HG02588 (cell line): ENCODE results near the gene PRSS21.

Experiments used
- ATAC-seq: cut with Tn5 transposase; IDR thresholded peaks from one replicate; pipeline ENCODE4 v1.9.1; 2021; ENCODE audit warnings: mild to moderate bottlenecking, moderate library complexity; ENCODE audit not compliant: unreplicated experiment

Gene PRSS21

DNA sequence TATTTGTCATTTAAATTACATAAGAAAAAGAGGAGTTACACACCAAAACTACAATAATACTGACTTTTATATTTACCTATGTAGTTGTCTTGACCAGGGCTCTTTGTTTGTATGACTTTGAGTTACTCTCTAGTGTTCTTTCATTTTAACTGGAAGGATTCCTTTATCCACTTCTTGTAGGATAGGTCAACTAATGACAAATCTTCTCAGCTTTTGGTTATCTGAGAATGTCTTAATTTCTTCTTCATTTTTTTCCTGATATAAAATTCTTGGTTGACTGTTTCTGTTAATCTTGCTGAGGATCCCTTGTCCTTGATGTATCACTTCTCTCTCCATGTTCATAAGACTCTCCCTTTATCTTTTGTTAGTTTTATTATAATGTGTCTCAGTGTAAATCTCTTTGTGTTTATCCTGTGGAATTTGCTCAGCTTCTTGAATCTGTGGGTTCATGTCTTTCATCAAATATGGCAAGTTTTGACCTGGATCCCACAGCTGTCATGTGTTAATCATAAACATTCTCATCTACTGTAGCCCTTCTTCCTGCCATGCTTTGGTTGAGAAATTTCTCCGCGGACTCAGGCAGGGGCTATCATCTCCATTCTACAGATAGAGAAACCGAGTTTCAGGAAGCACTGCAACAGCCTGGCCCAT lies 13.4 kb upstream of the PRSS21 start:
- no peak for ATAC-seq

DNA sequence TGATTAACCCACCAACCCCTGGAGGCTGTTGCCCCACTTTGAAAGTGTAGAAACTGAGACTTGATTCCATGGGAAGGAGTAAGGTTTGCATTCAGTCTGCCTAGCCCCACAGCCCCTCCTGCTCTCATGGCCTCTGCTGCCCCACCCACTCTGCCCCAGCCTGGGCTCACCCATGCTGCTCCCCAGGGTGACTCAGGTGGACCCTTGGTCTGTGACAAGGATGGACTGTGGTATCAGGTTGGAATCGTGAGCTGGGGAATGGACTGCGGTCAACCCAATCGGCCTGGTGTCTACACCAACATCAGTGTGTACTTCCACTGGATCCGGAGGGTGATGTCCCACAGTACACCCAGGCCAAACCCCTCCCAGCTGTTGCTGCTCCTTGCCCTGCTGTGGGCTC lies 12.3 kb upstream of the PRSS21 start:
- ATAC-seq: no peak

DNA sequence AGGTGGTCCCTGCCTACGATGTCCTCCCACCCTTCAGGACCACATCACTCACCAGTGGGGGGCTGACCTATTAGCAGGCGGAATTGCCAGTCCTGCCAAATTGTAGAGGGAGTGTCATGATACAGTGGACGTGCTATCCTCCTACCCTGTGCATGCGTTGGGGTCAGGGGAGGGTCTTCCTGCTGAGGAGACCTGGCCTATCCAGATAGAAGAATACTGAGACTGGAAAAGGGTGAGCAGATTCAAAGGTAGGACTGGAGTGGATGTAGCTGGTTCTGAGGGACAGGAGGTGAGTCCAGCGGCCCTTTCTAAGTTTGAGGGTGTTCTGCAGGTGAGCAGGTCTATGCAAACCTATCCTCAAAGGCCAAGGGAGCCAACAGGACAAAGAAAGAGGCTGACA lies 10.8 kb upstream of the PRSS21 start:
- ATAC-seq: no peak

DNA sequence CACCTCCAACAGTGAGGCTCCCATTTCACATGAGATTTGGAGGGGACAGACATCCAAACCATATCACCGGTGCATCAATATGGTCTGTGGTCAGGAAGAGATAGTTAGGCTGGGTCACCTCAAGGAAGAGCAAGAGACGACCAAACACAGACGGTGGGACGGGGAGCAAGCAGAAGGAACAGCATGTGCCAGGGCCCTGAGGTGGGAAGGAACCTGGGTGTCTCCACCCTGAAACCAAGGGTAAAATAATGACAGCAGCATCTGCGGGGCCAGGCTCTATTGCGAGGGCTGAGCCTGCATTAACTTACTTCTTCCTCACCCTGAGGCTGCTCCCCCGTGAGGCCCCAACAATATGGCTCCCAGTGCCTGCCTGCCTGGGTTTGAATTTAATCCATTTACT lies 8.9 kb upstream of the PRSS21 start:
- ATAC-seq: no peak

GRCh38 chr16:2809149-2809760 lies 7.8 kb upstream of the PRSS21 start:
- ATAC-seq: no peak

- ATAC-seq: no peak
Observed at GRCh38 chr16:2810651-2811050, 6.4 kb upstream of the PRSS21 start.

DNA sequence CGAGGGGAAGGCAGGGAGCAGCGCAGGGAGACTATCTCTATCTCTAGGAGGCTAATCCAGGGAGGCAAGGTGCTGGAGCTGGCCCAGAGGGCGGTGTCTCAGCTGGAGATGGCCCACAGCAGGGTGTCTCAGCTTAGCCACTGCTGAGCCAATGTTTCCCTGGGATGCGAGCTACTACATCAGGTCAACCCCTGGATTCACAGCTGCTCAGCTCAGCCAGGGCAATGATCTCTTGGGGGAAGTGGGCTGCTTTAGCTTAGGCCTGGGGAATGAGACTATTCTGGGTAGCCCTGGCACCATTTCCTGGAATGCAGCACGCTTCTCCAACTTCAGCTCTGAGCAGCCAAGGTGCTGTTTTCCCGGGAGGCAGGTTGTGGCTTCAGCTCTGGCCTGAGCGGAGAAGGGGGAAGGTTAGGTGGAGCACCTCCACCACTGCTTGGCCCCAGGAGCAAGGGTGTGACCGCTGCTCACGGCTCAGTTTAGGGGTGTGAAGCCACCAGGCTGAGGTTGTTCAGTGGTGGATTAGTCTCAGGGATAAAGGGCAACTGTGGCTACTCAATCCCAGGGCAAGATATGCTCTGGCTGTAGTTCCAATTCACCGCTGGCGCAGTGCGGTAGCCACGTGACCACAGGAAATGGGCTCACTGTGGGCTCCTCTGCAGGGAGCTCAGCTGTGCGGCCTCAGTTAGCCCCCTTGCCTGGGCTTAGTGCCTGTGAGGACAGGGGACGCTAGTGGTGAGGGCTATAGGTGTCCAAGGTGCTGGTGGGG lies 5.2 kb upstream of the PRSS21 start:
- ATAC-seq: no peak

- ATAC-seq: no peak
Observed at GRCh38 chr16:2813771-2814221, 3.2 kb upstream of the PRSS21 start.

DNA sequence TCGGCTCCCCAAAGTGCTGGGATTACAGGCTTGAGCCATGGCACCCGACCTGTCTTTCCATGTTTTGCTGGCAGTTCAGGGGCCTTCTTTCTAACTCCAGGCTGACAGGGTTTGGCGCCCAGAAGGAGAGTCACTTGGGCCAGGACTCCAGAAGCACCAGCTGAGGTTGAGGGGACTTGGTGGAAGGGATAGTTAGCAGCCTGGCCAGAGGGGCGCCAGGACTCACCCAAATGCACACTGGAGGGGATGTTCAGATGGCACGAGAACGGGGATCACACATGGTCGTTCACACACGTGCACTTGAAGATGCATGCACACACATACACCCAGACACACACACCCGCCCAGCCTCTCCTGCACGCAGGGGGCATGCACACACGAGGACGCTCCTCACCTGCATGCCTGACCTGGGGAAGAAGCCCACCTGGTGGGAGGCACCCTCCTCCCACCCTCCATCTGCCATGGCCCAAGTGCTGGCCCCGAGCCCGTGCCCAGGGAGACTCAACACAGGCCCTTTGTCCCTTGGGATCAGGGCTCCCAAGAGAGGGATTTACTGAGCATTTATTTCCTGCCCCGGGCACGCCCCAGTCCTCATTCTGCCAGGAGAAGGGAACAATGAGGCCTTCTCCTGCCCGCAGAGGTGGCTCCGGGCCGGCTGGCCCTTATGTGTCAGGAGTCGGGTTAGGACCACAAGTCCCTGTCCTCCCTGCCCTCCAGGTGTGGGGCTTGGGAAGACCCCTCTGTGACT lies 2.3 kb upstream of the PRSS21 start:
- ATAC-seq: no peak

- no peak for ATAC-seq
Observed at GRCh38 chr16:2815299-2815771, 1.7 kb upstream of the PRSS21 start.

DNA sequence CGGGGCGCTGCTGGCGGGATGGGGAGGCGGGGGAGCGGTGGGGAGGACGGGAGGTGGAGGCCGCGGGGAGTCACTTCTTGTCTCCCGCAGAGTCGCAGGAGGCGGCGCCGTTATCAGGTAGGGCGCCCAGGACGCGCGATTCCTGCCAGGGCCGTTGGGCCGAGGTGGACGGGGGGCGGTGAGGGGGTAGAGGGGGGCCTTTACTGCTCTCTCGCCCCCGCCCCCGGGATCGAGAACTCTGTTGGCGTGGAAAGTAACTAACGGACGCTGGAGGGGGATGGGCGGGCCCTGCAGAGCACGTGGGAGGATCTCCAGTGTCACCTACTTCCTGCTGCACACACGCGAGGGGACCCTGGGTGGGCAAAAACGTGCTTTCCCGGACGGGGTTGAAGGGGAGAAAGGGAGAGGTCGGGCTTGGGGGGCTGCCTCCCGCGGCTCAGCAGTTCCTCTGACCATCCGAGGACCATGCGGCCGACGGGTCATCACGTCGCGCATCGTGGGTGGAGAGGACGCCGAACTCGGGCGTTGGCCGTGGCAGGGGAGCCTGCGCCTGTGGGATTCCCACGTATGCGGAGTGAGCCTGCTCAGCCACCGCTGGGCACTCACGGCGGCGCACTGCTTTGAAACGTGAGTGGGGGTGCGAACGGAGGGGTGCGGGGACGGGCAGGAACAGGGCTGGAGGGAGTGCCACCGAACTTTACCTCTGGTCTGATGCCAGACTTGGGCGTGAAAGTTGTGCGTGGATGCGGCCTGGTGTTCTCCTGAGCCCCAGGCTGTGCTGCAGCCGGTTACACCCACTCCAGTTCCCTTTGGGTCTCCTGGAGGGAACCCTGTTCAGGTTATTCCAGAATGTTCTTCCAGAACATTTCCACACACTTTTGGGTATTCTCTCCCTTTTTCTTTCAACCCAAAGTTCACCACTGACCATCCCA lies 569 bp downstream of the PRSS21 start:
- ATAC-seq: no peak

DNA sequence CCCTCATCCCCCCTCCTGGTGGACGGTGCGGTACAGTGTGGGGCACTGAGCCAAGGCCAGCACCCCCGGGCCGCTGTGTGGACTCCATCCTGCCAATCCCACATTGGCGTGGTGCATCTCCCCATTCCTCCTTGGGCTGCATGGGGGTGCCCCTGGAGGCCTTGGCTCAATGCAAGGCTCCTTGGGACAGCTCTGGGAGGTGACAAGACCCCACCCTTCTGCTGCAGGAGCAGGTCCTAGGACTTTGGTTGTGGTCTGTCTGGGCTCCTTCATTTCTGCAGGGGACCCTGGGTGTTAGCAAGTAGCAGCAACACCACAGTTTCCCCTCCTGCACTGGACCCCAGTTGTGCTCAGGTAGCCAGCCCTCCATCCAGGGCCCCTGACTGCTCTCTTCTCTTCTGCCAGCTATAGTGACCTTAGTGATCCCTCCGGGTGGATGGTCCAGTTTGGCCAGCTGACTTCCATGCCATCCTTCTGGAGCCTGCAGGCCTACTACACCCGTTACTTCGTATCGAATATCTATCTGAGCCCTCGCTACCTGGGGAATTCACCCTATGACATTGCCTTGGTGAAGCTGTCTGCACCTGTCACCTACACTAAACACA lies 1.3 kb downstream of the PRSS21 start:
- no peak for ATAC-seq

GRCh38 chr16:2819179-2819938 lies 2.3 kb downstream of the PRSS21 start:
- ATAC-seq: no peak

- ATAC-seq: no peak
Observed at GRCh38 chr16:2819939-2820835, 3.1 kb downstream of the PRSS21 start.

- no peak for ATAC-seq
Observed at GRCh38 chr16:2820836-2821486, 3.9 kb downstream of the PRSS21 start.

GRCh38 chr16:2821487-2822157 lies 4.6 kb downstream of the PRSS21 start:
- no peak for ATAC-seq

- ATAC-seq: no peak
Observed at GRCh38 chr16:2822158-2822495, 5.1 kb downstream of the PRSS21 start.
